Frontal cortex (tissue), 4 donors: ENCODE results near the gene EMILIN2. TPM values are rescaled to one million over a fixed set of nuclear protein-coding genes. Genes with fewer than 3 reads are reported as not detected.
"Not testable (repeated sequence)": the region's sequence is repeated elsewhere in the genome, so short reads cannot be mapped to it uniquely, and the experiment has no call there.

Experiments used
- DNase-seq, 2 donors: peaks; one replicate each; pipeline ENCODE4 v3.0.0; 2012; ENCODE audit warnings: low spot score in 2 of 2
- FAIRE-seq: peaks from 2 replicates; lab custom pipeline; 2012; peaks lifted over from hg19 to GRCh38; lab: Jason Lieb, UNC
- total RNA-seq: library from RNA; depleted of rRNA; stranded (reverse); fragments of >200 nt; gene quantifications from one replicate; pipeline ENCODE4 v1.2.3, GENCODE V29; 2014
- donor health status: control.
- donor health status: control.
- donor health status: control.

The EMILIN2 gene
- 1.6 TPM for total RNA-seq

- DNase-seq (peak in 1 of 2 donors; percentile 34), FAIRE-seq (no peak)
These were observed at the start of gene EMILIN2 for GRCh38 chr18:2846636-2847316. TSS of gene EMILIN2 (plus strand) at chr18:2847006. CDS start at chr18:2847189, 183 bp downstream.

- DNase-seq (no peak), FAIRE-seq (no peak)
These were observed 48.9 kb upstream of the EMILIN2 start for GRCh38 chr18:2797951-2798350.

GRCh38 chr18:2799369-2799768, 47.4 kb upstream of the EMILIN2 start:
- FAIRE-seq = no peak
- no peak for DNase-seq

GRCh38 chr18:2805970-2806943, 40.5 kb upstream of the EMILIN2 start:
- DNase-seq = no peak
- FAIRE-seq = no peak

GRCh38 chr18:2808640-2809039, 38.2 kb upstream of the EMILIN2 start:
- DNase-seq, FAIRE-seq: not testable (repeated sequence)

- FAIRE-seq, DNase-seq: not testable (repeated sequence)
These were observed 37.1 kb upstream of the EMILIN2 start for GRCh38 chr18:2809666-2810183.

- no peak for FAIRE-seq
- no peak for DNase-seq
These were observed 35.4 kb upstream of the EMILIN2 start for GRCh38 chr18:2811416-2811815.

- FAIRE-seq (no peak), DNase-seq (no peak)
These were observed 31.9 kb upstream of the EMILIN2 start for GRCh38 chr18:2814928-2815327.

- no peak for FAIRE-seq
- no peak for DNase-seq
These were observed 28.5 kb upstream of the EMILIN2 start for GRCh38 chr18:2818281-2818680.

- DNase-seq (no peak), FAIRE-seq (no peak)
These were observed 25.1 kb upstream of the EMILIN2 start for GRCh38 chr18:2821695-2822094.

GRCh38 chr18:2822213-2822921, 24.4 kb upstream of the EMILIN2 start:
- no peak for FAIRE-seq
- DNase-seq = no peak

- no peak for DNase-seq
- no peak for FAIRE-seq
These were observed 23.6 kb upstream of the EMILIN2 start for GRCh38 chr18:2823202-2823601.

- no peak for DNase-seq
- FAIRE-seq = no peak
These were observed 22.8 kb upstream of the EMILIN2 start for GRCh38 chr18:2823966-2824365.

- no peak for FAIRE-seq
- DNase-seq = no peak
These were observed 21.9 kb upstream of the EMILIN2 start for GRCh38 chr18:2824865-2825264.

GRCh38 chr18:2825613-2826175, 21.1 kb upstream of the EMILIN2 start:
- DNase-seq = no peak
- no peak for FAIRE-seq

GRCh38 chr18:2826581-2826980, 20.2 kb upstream of the EMILIN2 start:
- FAIRE-seq (no peak), DNase-seq (no peak)

- DNase-seq (no peak), FAIRE-seq (no peak)
These were observed 19.7 kb upstream of the EMILIN2 start for GRCh38 chr18:2827061-2827460.

GRCh38 chr18:2836118-2836517, 10.7 kb upstream of the EMILIN2 start:
- DNase-seq, FAIRE-seq: not testable (repeated sequence)

- not testable (repeated sequence) for FAIRE-seq, DNase-seq
These were observed 9.5 kb upstream of the EMILIN2 start for GRCh38 chr18:2837290-2837689.

- FAIRE-seq = no peak
These were observed 7.6 kb upstream of the EMILIN2 start for GRCh38 chr18:2839202-2839601.

More at GRCh38 chr18:2839202-2839601, 7.6 kb upstream of the EMILIN2 start:
- no peak for DNase-seq
